ENCODE data around the gene STX11. TPM values are rescaled to one million over a fixed set of nuclear protein-coding genes. Genes with fewer than 3 reads are reported as not detected.

STX11 gene
- total RNA-seq, 1 experiment from 2014 or later, result 1.3 TPM

DNA sequence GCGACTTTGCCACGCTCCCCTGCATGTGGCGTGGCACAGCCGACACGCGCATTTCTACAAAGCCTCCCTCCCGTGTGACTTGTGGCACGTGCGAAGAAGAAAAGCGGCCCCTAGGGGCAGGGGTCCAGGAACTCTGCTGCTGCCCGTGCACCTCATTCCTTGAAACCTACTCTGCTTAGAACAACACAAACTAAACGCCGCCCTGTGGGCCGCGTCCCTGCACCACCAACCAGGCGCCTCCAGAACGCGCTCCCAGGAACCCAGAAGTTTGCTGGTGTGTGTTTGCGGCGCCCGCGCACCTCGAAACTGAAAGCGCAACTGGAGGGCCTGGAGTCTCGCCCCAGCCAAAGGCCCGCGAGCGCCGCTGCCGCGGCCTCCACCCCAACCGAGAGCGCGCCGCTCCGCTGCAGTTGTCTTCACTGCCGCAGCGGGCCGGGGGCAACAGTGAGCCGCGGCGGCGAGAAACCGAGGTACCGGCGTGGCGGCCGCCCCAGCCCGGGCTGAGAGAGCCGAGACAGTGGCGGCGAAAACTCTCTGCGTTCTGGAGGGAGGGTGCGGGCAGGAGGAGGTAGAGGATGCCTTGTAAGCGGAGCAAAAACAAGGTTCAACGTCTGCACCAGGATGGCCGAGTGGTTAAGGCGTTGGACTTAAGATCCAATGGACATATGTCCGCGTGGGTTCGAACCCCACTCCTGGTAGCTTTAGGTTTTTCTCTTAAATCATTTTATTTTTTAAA lies 65.8 kb downstream of the STX11 start:
- H3K27me3 Mint-ChIP-seq (ENCODE audit: insufficient read depth, unreplicated experiment), result peaks cover 6% of the 10 kb centered on the region
- POLR2A ChIA-PET, result interaction anchor here (0.9 to 1.2 kb wide), 2 partner anchors 48 to 70 kb away, joined by 4 read pairs; no protein-coding TSS in a partner anchor
- intact Hi-C loops (cut with micrococcal nuclease; ENCODE audit: unreplicated experiment), result loop anchor here (1.0 to 10.0 kb wide), 8 partner anchors 21 to 266 kb away; partner anchors contain the start of genes STX11 and UTRN
- peaks cover 23% of the 10 kb centered on the region for H3K36me3 Mint-ChIP-seq (ENCODE audit: insufficient read depth, unreplicated experiment)
- peak overlapping the region; percentile 70 for H3K4me3 ChIP-seq (ENCODE audit: low read depth, low read length)
- peak; percentile 95 to 96 for DNase-seq
- H3K27ac Mint-ChIP-seq (ENCODE audit: unreplicated experiment), result peak overlapping the region; percentile 90
- peak overlapping the region; percentile 86 for H3K4me3 Mint-ChIP-seq (ENCODE audit: unreplicated experiment)
- TF ChIP-seq, protein P1, sequence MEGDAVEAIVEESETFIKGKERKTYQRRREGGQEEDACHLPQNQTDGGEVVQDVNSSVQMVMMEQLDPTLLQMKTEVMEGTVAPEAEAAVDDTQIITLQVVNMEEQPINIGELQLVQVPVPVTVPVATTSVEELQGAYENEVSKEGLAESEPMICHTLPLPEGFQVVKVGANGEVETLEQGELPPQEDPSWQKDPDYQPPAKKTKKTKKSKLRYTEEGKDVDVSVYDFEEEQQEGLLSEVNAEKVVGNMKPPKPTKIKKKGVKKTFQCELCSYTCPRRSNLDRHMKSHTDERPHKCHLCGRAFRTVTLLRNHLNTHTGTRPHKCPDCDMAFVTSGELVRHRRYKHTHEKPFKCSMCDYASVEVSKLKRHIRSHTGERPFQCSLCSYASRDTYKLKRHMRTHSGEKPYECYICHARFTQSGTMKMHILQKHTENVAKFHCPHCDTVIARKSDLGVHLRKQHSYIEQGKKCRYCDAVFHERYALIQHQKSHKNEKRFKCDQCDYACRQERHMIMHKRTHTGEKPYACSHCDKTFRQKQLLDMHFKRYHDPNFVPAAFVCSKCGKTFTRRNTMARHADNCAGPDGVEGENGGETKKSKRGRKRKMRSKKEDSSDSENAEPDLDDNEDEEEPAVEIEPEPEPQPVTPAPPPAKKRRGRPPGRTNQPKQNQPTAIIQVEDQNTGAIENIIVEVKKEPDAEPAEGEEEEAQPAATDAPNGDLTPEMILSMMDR (IDR thresholded peaks at IDR 0.05; ENCODE audit: insufficient read depth in 1 of 2, low read depth in 1 of 2, low read length in 1 of 2, severe bottlenecking in 1 of 2, unreplicated experiment in 1 of 2), result peak; percentile 57 to 77
- CTCF ChIA-PET, result interaction anchor here (0.5 to 2.1 kb wide), 12 partner anchors 15 to 714 kb away, joined by 3 to 15 read pairs (median 4); no protein-coding TSS in a partner anchor
- no peaks in the 10 kb centered on the region for H3K36me3 ChIP-seq (ENCODE audit: control insufficient read depth, insufficient read depth, low read length)
- no peaks in the 10 kb centered on the region for H3K9me3 Mint-ChIP-seq (ENCODE audit: unreplicated experiment)
- peaks cover 34% of the 10 kb centered on the region for H3K4me1 Mint-ChIP-seq (ENCODE audit: low read depth, unreplicated experiment)
- no peaks in the 10 kb centered on the region for H3K27me3 ChIP-seq (replicated peaks; ENCODE audit: control insufficient read depth, insufficient read depth, low read length)
- no peaks in the 10 kb centered on the region for H3K9me3 ChIP-seq
- BruUV-seq (replicated peaks), result TSS peak; percentile 38
- H3K4me1 ChIP-seq, result peaks cover 7% of the 10 kb centered on the region

DNA sequence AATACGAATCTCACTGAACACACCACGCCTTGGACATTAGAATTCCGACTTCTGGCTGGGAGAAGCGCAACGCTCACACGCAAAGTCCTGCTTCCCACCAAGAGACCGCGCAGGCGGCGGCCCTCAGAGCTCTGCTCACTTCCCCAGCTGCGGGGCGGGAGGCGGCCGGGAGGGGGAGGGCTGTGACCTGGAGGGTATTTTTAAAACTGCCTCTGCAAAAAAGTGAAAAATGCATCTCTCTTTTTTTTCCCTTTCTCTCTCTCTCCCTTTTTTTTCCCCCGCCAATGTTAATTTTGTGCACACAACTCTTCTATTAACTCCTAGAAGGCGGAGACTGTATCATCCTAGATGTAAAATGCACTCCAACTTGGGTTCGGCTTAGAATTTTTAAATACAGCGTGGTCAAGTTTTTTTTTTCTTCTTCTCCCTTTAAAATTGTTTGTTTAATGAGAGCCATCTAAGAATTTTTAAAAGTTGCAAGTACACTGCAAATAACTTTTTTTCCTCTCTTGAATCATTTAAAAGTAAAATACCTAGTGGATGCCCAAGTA lies 66.4 kb downstream of the STX11 start:
- H3K27me3 ChIP-seq (replicated peaks; ENCODE audit: control insufficient read depth, insufficient read depth, low read length), result no peaks in the 10 kb centered on the region
- Mint-ChIP-seq H3K36me3 (ENCODE audit: insufficient read depth, unreplicated experiment) (peaks cover 23% of the 10 kb centered on the region), H3K27me3 (ENCODE audit: insufficient read depth, unreplicated experiment) (peaks cover 6% of the 10 kb centered on the region), H3K27ac (ENCODE audit: unreplicated experiment) (peak overlapping the region; percentile 90), H3K4me1 (ENCODE audit: low read depth, unreplicated experiment) (peaks cover 34% of the 10 kb centered on the region), H3K9me3 (ENCODE audit: unreplicated experiment) (no peaks in the 10 kb centered on the region), H3K4me3 (ENCODE audit: unreplicated experiment) (peak overlapping the region; percentile 86)
- no peaks in the 10 kb centered on the region for H3K9me3 ChIP-seq
- peak overlapping the region; percentile 70 for H3K4me3 ChIP-seq (ENCODE audit: low read depth, low read length)
- BruUV-seq (replicated peaks), result no TSS peak
- H3K36me3 ChIP-seq (ENCODE audit: control insufficient read depth, insufficient read depth, low read length), result no peaks in the 10 kb centered on the region
- ChIA-PET POLR2A (interaction anchor here (0.9 to 1.2 kb wide), 2 partner anchors 48 to 69 kb away, joined by 4 read pairs; no protein-coding TSS in a partner anchor), CTCF (interaction anchor here (0.5 to 2.1 kb wide), 13 partner anchors 14 to 713 kb away, joined by 3 to 15 read pairs (median 4); no protein-coding TSS in a partner anchor)
- TF ChIP-seq, protein P1 (IDR thresholded peaks at IDR 0.05; ENCODE audit: insufficient read depth in 1 of 2, low read depth in 1 of 2, low read length in 1 of 2, severe bottlenecking in 1 of 2, unreplicated experiment in 1 of 2), result peak; percentile 12 to 44
- no peak for DNase-seq
- intact Hi-C loops (cut with micrococcal nuclease; ENCODE audit: unreplicated experiment), result loop anchor here (1.0 to 10.0 kb wide), 8 partner anchors 21 to 266 kb away; partner anchors contain the start of genes STX11 and UTRN
- peaks cover 7% of the 10 kb centered on the region for H3K4me1 ChIP-seq

DNA sequence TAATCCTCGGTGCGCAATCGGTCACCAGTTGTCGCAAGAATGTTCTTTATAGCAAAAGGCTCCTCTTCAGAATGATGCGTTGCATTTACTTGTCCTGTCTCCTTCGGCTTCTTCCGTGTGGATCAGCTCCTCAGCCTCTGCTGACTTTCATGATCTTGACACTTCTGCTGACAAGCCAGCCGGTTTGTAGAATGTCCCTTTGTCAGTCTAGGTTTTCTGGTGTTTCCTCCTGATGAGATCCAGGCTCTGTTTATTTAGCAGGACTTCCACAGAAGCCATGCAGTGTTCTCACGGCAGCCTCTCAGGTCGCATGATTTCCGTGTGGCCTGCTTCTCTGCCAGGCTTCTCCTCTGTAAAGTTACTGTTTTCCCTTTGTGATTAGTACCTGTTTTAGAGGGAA lies 66.9 kb downstream of the STX11 start:
- no TSS peak for BruUV-seq (replicated peaks)
- H3K27ac Mint-ChIP-seq (ENCODE audit: unreplicated experiment), result peak overlapping the region; percentile 90
- intact Hi-C loops (cut with micrococcal nuclease; ENCODE audit: unreplicated experiment), result loop anchor here (5.0 to 10.0 kb wide), 2 partner anchors 115 to 198 kb away; no protein-coding TSS in a partner anchor

More for the DNA sequence above, 66.9 kb downstream of the STX11 start:
- Mint-ChIP-seq H3K27me3 (ENCODE audit: insufficient read depth, unreplicated experiment) (peaks cover 6% of the 10 kb centered on the region), H3K4me3 (ENCODE audit: unreplicated experiment) (peak overlapping the region; percentile 86), H3K36me3 (ENCODE audit: insufficient read depth, unreplicated experiment) (peaks cover 23% of the 10 kb centered on the region), H3K4me1 (ENCODE audit: low read depth, unreplicated experiment) (peaks cover 34% of the 10 kb centered on the region), H3K9me3 (ENCODE audit: unreplicated experiment) (no peaks in the 10 kb centered on the region)
- no peaks in the 10 kb centered on the region for H3K27me3 ChIP-seq (replicated peaks; ENCODE audit: control insufficient read depth, insufficient read depth, low read length)
- H3K4me1 ChIP-seq, result peaks cover 7% of the 10 kb centered on the region
- DNase-seq, result no peak
- POLR2A ChIA-PET, result interaction anchor here (1.2 kb wide), 1 partner anchor 47 kb away, joined by 4 read pairs; no protein-coding TSS in a partner anchor
- no peaks in the 10 kb centered on the region for H3K36me3 ChIP-seq (ENCODE audit: control insufficient read depth, insufficient read depth, low read length)
- peak overlapping the region; percentile 70 for H3K4me3 ChIP-seq (ENCODE audit: low read depth, low read length)
- TF ChIP-seq, protein P1 (IDR thresholded peaks at IDR 0.05; ENCODE audit: insufficient read depth in 1 of 2, low read depth in 1 of 2, low read length in 1 of 2, severe bottlenecking in 1 of 2, unreplicated experiment in 1 of 2), result no peak
- CTCF ChIA-PET, result interaction anchor here (0.7 to 2.1 kb wide), 7 partner anchors 53 to 265 kb away, joined by 3 to 15 read pairs (median 4); no protein-coding TSS in a partner anchor
- no peaks in the 10 kb centered on the region for H3K9me3 ChIP-seq

All from Caco-2 (cell line).